Loucy (cell line): ENCODE measurements around the gene MKI67.

Source experiments
- H2AFZ ChIP-seq: fragments of 200-600 bp; sonication (generic); 2 replicates; pipeline ENCODE4 v1.6.0; 2016; ENCODE audit warnings: antibody characterized with exemption, mild to moderate bottlenecking, low read length, moderate library complexity
- H3F3A ChIP-seq: fragments of 200-600 bp; 2 replicates; pipeline ENCODE4 v1.6.0; 2016; ENCODE audit warnings: antibody characterized with exemption, low read depth, mild to moderate bottlenecking
- H3K27me3 ChIP-seq: fragments of 200-600 bp; sonication (generic); 2 replicates; pipeline ENCODE4 v1.6.1; 2014; ENCODE audit warnings: low read length, mild to moderate bottlenecking; ENCODE audit not compliant: insufficient read depth, poor library complexity, severe bottlenecking
- H3K36me3 ChIP-seq: fragments of 200-600 bp; sonication (generic); 2 replicates; pipeline ENCODE4 v1.6.1; 2016; ENCODE audit warnings: low read length; ENCODE audit not compliant: insufficient read depth
- H3K4me1 ChIP-seq: fragments of 200-600 bp; sonication (generic); 2 replicates; pipeline ENCODE4 v1.5.1; 2014; ENCODE audit warnings: low read length, mild to moderate bottlenecking; ENCODE audit not compliant: insufficient read depth, poor library complexity, severe bottlenecking
- H3K4me2 ChIP-seq: fragments of 200-600 bp; sonication (generic); 2 replicates; pipeline ENCODE4 v1.6.0; 2014; ENCODE audit warnings: antibody characterized with exemption, low read length, low read depth, mild to moderate bottlenecking; ENCODE audit not compliant: poor library complexity, severe bottlenecking
- H3K4me3 ChIP-seq: fragments of 200-600 bp; sonication (generic); 2 replicates; pipeline ENCODE4 v1.5.1; 2014; ENCODE audit warnings: low read length, mild to moderate bottlenecking, mixed read lengths; ENCODE audit not compliant: poor library complexity, severe bottlenecking
- H3K79me2 ChIP-seq: fragments of 200-600 bp; sonication (generic); 2 replicates; pipeline ENCODE4 v1.6.1; 2014; ENCODE audit warnings: low read length; ENCODE audit not compliant: insufficient read depth
- H3K9ac ChIP-seq: fragments of 200-600 bp; sonication (generic); 2 replicates; pipeline ENCODE4 v1.6.0; 2014; ENCODE audit warnings: mild to moderate bottlenecking, low read depth, low read length, moderate library complexity; ENCODE audit not compliant: poor library complexity, severe bottlenecking
- H3K9me2 ChIP-seq: fragments of 200-600 bp; sonication (generic); replicated peaks from 2 replicates; pipeline ENCODE4 v1.6.1; 2016; ENCODE audit warnings: low read depth, low read length, mixed read lengths
- H3K9me3 ChIP-seq: fragments of 200-600 bp; sonication (generic); 2 replicates; pipeline ENCODE4 v1.6.1; 2014; ENCODE audit warnings: mild to moderate bottlenecking, antibody characterized with exemption, low read length, low read depth; ENCODE audit not compliant: insufficient read depth
- H4K20me1 ChIP-seq: fragments of 200-600 bp; sonication (generic); 2 replicates; pipeline ENCODE4 v1.6.0; 2014; ENCODE audit warnings: antibody characterized with exemption, low read length, mild to moderate bottlenecking; ENCODE audit not compliant: insufficient read depth, poor library complexity, severe bottlenecking
- CTCF ChIP-seq: fragments of 200-600 bp; sonication (generic); conservative IDR thresholded peaks from 2 replicates; pipeline ENCODE4 v1.5.1; 2014; ENCODE audit warnings: mild to moderate bottlenecking, antibody characterized with exemption, low read length
- EZH2phosphoT487 ChIP-seq: fragments of 200-600 bp; IDR thresholded peaks from 2 replicates; pipeline ENCODE4 v1.6.1; 2018; ENCODE audit warnings: antibody characterized with exemption, mild to moderate bottlenecking, moderate library complexity, borderline replicate concordance

Gene MKI67

GRCh38 chr10:128066870-128067382 lies 59.3 kb downstream of the MKI67 start:
- H3K9ac ChIP-seq: no peak overlapping the region
- no peak for TF ChIP-seq CTCF
- TF ChIP-seq EZH2phosphoT487: no peak
- no peak overlapping the region for H3K4me2 ChIP-seq

GRCh38 chr10:128065881-128066534 lies 60.2 kb downstream of the MKI67 start:
- no peaks in the 10 kb centered on the region for H3K9me3 ChIP-seq
- no peaks in the 10 kb centered on the region for H3K9me2 ChIP-seq
- no peaks in the 10 kb centered on the region for H4K20me1 ChIP-seq
- no peak overlapping the region for H2AFZ ChIP-seq
- no peak overlapping the region for H3K4me2 ChIP-seq
- no peaks in the 10 kb centered on the region for H3K27me3 ChIP-seq
- H3F3A ChIP-seq: peaks cover 7% of the 10 kb centered on the region
- TF ChIP-seq EZH2phosphoT487 (no peak), CTCF (no peak)
- peaks cover 45% of the 10 kb centered on the region for H3K4me1 ChIP-seq
- peak overlapping the region; percentile 31 for H3K9ac ChIP-seq
- peaks cover 45% of the 10 kb centered on the region; the same call in 1 of the 2 replicates for H3K36me3 ChIP-seq
- H3K79me2 ChIP-seq: no peaks in the 10 kb centered on the region
- H3K4me3 ChIP-seq: no peak overlapping the region

More at GRCh38 chr10:128066870-128067382, 59.3 kb downstream of the MKI67 start:
- H3K27me3 ChIP-seq: no peaks in the 10 kb centered on the region
- no peaks in the 10 kb centered on the region for H3K9me3 ChIP-seq
- H4K20me1 ChIP-seq: no peaks in the 10 kb centered on the region
- peaks cover 38% of the 10 kb centered on the region for H3K4me1 ChIP-seq
- no peaks in the 10 kb centered on the region for H3K9me2 ChIP-seq
- peaks cover 48% of the 10 kb centered on the region; the same call in 1 of the 2 replicates for H3K36me3 ChIP-seq
- H3K79me2 ChIP-seq: no peaks in the 10 kb centered on the region
- peaks cover 7% of the 10 kb centered on the region for H3F3A ChIP-seq
- no peak overlapping the region for H3K4me3 ChIP-seq
- no peak overlapping the region for H2AFZ ChIP-seq

- H4K20me1 ChIP-seq: no peaks in the 10 kb centered on the region
- H3K27me3 ChIP-seq: no peaks in the 10 kb centered on the region
- no peak overlapping the region for H2AFZ ChIP-seq
- no peak for TF ChIP-seq EZH2phosphoT487
- no peak for TF ChIP-seq CTCF
- peak overlapping the region; percentile 79 for H3K4me2 ChIP-seq
- H3F3A ChIP-seq: peaks cover 7% of the 10 kb centered on the region
- H3K9ac ChIP-seq: peak overlapping the region; percentile 31
- H3K4me3 ChIP-seq: peak overlapping the region; percentile 18
- H3K9me3 ChIP-seq: no peaks in the 10 kb centered on the region
- H3K36me3 ChIP-seq: peaks cover 39% of the 10 kb centered on the region; the same call in 1 of the 2 replicates
- H3K79me2 ChIP-seq: no peaks in the 10 kb centered on the region
- peaks cover 45% of the 10 kb centered on the region for H3K4me1 ChIP-seq
- H3K9me2 ChIP-seq: no peaks in the 10 kb centered on the region
These were observed 61.1 kb downstream of the MKI67 start for GRCh38 chr10:128064970-128065580.
